Activated naive CD8-positive, alpha-beta T cell (primary cell): ENCODE measurements around the gene PSMB7.

Experiments used
- H3K27ac Mint-ChIP-seq: one replicate; pipeline ENCODE4 v1.8.0; 2021; ENCODE audit warnings: mixed read lengths
- H3K27me3 Mint-ChIP-seq: one replicate; pipeline ENCODE4 v1.8.0; 2021; ENCODE audit warnings: mixed read lengths
- H3K36me3 Mint-ChIP-seq: one replicate; pipeline ENCODE4 v1.8.0; 2021; ENCODE audit warnings: mixed read lengths
- H3K4me1 Mint-ChIP-seq: one replicate; pipeline ENCODE4 v1.8.0; 2021; ENCODE audit warnings: low read depth, mixed read lengths
- H3K4me3 Mint-ChIP-seq: one replicate; pipeline ENCODE4 v1.8.0; 2021; ENCODE audit warnings: mild to moderate bottlenecking, mixed read lengths
- H3K9me3 Mint-ChIP-seq: one replicate; pipeline ENCODE4 v1.8.0; 2021; ENCODE audit warnings: low read depth, mixed read lengths

The PSMB7 gene

GRCh38 chr9:124313940-124314339 is 101.3 kb downstream of the PSMB7 start:
- Mint-ChIP-seq H3K4me1 (no peaks in the 10 kb centered on the region), H3K36me3 (no peaks in the 10 kb centered on the region), H3K27ac (no peak overlapping the region), H3K9me3 (no peaks in the 10 kb centered on the region), H3K27me3 (no peaks in the 10 kb centered on the region), H3K4me3 (no peak overlapping the region)

GRCh38 chr9:124312290-124313265 is 102.7 kb downstream of the PSMB7 start:
- H3K27ac Mint-ChIP-seq, result no peak overlapping the region
- H3K4me3 Mint-ChIP-seq, result no peak overlapping the region
- no peaks in the 10 kb centered on the region for H3K9me3 Mint-ChIP-seq
- no peaks in the 10 kb centered on the region for H3K27me3 Mint-ChIP-seq
- no peaks in the 10 kb centered on the region for H3K4me1 Mint-ChIP-seq
- H3K36me3 Mint-ChIP-seq, result no peaks in the 10 kb centered on the region

GRCh38 chr9:124311283-124311682 is 104.0 kb downstream of the PSMB7 start:
- Mint-ChIP-seq H3K36me3 (no peaks in the 10 kb centered on the region), H3K27ac (no peak overlapping the region), H3K4me1 (no peaks in the 10 kb centered on the region), H3K9me3 (no peaks in the 10 kb centered on the region), H3K4me3 (no peak overlapping the region), H3K27me3 (no peaks in the 10 kb centered on the region)

- Mint-ChIP-seq H3K27ac (no peak overlapping the region), H3K4me3 (no peak overlapping the region), H3K36me3 (no peaks in the 10 kb centered on the region), H3K27me3 (no peaks in the 10 kb centered on the region), H3K9me3 (no peaks in the 10 kb centered on the region), H3K4me1 (no peaks in the 10 kb centered on the region)
Observed at GRCh38 chr9:124309667-124310084, 105.6 kb downstream of the PSMB7 start.

- no peak overlapping the region for H3K27ac Mint-ChIP-seq
- H3K27me3 Mint-ChIP-seq, result no peaks in the 10 kb centered on the region
- no peaks in the 10 kb centered on the region for H3K4me1 Mint-ChIP-seq
- H3K4me3 Mint-ChIP-seq, result no peak overlapping the region
- H3K9me3 Mint-ChIP-seq, result no peaks in the 10 kb centered on the region
- H3K36me3 Mint-ChIP-seq, result no peaks in the 10 kb centered on the region
Observed at GRCh38 chr9:124308606-124309491, 106.4 kb downstream of the PSMB7 start.

- H3K36me3 Mint-ChIP-seq, result no peaks in the 10 kb centered on the region
- no peaks in the 10 kb centered on the region for H3K27me3 Mint-ChIP-seq
- no peak overlapping the region for H3K4me3 Mint-ChIP-seq
- H3K9me3 Mint-ChIP-seq, result no peaks in the 10 kb centered on the region
- no peaks in the 10 kb centered on the region for H3K4me1 Mint-ChIP-seq
- no peak overlapping the region for H3K27ac Mint-ChIP-seq
Observed at GRCh38 chr9:124307379-124308030, 107.7 kb downstream of the PSMB7 start.

GRCh38 chr9:124306098-124306735 is 109.0 kb downstream of the PSMB7 start:
- Mint-ChIP-seq H3K27ac (no peak overlapping the region), H3K4me1 (no peaks in the 10 kb centered on the region), H3K9me3 (no peaks in the 10 kb centered on the region), H3K27me3 (no peaks in the 10 kb centered on the region), H3K36me3 (no peaks in the 10 kb centered on the region), H3K4me3 (no peak overlapping the region)

GRCh38 chr9:124304285-124304684 is 111.0 kb downstream of the PSMB7 start:
- Mint-ChIP-seq H3K4me1 (no peaks in the 10 kb centered on the region), H3K36me3 (no peaks in the 10 kb centered on the region), H3K9me3 (no peaks in the 10 kb centered on the region), H3K27me3 (no peaks in the 10 kb centered on the region), H3K4me3 (no peak overlapping the region), H3K27ac (no peak overlapping the region)

- Mint-ChIP-seq H3K4me3 (no peak overlapping the region), H3K9me3 (no peaks in the 10 kb centered on the region), H3K4me1 (no peaks in the 10 kb centered on the region), H3K36me3 (no peaks in the 10 kb centered on the region), H3K27ac (no peak overlapping the region), H3K27me3 (no peaks in the 10 kb centered on the region)
Observed at GRCh38 chr9:124303762-124304161, 111.5 kb downstream of the PSMB7 start.
